Prostate gland (tissue), 2 donors: ENCODE data around the gene CTXND1. TPM values are rescaled to one million over a fixed set of nuclear protein-coding genes. Genes with fewer than 3 reads are reported as not detected.
A peak's percentile ranks its signal among the peaks of the same experiment; 100 is the strongest.

Experiments used
- DNase-seq: peaks from one replicate; pipeline ENCODE4 v3.0.0-alpha.2; 2019; ENCODE audit warnings: low spot score
- H3K27ac ChIP-seq, 2 donors: fragments of 200-600 bp; sonication (generic); 2 replicates each; pipeline ENCODE4 v1.5.1; 2017 to 2019
- H3K27me3 ChIP-seq: fragments of 200-600 bp; sonication (generic); replicated peaks from 2 replicates; pipeline ENCODE4 v1.5.1; 2019; ENCODE audit not compliant: insufficient read depth
- H3K36me3 ChIP-seq, 2 donors: fragments of 200-600 bp; sonication (generic); 1 replicate in 1 of 2; 2 replicates in 1 of 2; pipeline versions ENCODE4 v1.5.1 to v1.8.1; 2017 to 2019
- H3K4me1 ChIP-seq: fragments of 200-600 bp; sonication (generic); replicated peaks from 2 replicates; pipeline ENCODE4 v1.5.1; 2019
- H3K4me3 ChIP-seq, 2 donors: fragments of 200-600 bp; sonication (generic); 2 replicates each; pipeline ENCODE4 v1.5.1; 2017 to 2019
- H3K9me3 ChIP-seq: fragments of 200-600 bp; sonication (generic); 2 replicates; pipeline ENCODE4 v1.5.1; 2017
- POLR2A ChIP-seq: fragments of 450-650 bp; IDR thresholded peaks from one replicate; pipeline ENCODE4 v1.6.1; 2016; ENCODE audit warnings: antibody characterized with exemption, mild to moderate bottlenecking
- POLR2AphosphoS5 ChIP-seq: sonication (generic); formaldehyde crosslinking; IDR thresholded peaks from one replicate; pipeline ENCODE4 v1.6.1; 2017; ENCODE audit warnings: antibody characterized with exemption
- WGBS: methylation state at CpG from one replicate; pipeline ENCODE4 v1.1.5; 2018; 5-methylcytosine and 5-hydroxymethylcytosine counted together
- intact Hi-C: fragments of 100-400 bp; cut with DNase I; formaldehyde crosslinking; loops from one replicate; pipeline ENCODE4 v1.14.2; 2022
- total RNA-seq, 2 donors: library from RNA; depleted of rRNA; stranded (reverse); fragments of >200 nt; gene quantifications; one replicate each; pipeline ENCODE4 v1.1.0, GENCODE V29; 2016
- TF ChIP-seq, protein P1 (sequence below), 4 experiments: fragments of 200-600 bp in 2 of 4; fragments of 450-650 bp in 2 of 4; sonication (generic) in 2 of 4; IDR thresholded peaks; 1 replicate in 3 of 4; 2 replicates in 1 of 4; pipeline ENCODE4 v1.5.1; 2016 to 2019; ENCODE audit warnings: antibody characterized with exemption in 4 of 4, mild to moderate bottlenecking in 2 of 4, moderate library complexity in 2 of 4

CTXND1 gene
- total RNA-seq, 2 donors from 2014 or later = 0.96 TPM; not detected in 1

DNA sequence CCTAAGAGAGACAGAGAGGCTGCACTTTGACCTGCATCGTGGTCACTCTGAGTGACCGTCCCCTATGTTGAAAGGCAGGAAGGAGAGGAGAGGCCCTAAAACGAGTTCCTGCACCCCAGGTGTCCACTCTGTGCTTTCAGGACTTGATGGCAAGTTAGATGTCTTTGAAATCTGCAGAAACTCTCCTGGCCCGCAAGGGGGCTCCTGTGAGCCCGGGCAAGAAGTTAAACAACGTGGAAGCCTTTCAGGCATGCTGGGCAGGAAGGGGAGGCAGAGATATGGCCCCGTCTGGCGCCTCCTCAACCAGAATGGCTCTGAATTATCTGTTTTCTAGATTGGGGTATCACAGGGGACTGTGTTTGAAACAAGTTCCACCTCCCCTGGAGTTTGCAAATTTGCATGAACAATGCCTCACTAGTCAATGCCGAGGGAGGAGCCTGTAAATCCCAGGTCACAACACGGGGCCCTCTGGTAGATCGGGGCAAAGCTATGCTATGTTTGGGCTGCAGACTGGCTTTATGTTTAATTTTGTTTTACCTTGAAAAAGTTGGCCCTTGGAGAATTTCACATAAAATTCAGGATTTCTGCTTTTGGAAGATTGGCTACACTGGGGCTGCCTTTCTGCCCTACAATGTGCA lies 9.8 kb downstream of the CTXND1 start:
- no peaks in the 10 kb centered on the region for H3K9me3 ChIP-seq
- no peaks in the 10 kb centered on the region for H3K36me3 ChIP-seq
- no peaks in the 10 kb centered on the region for H3K27me3 ChIP-seq
- no peak overlapping the region for H3K27ac ChIP-seq
- intact Hi-C loops = no loop called here
- H3K4me3 ChIP-seq = no peak overlapping the region
- TF ChIP-seq, protein P1, sequence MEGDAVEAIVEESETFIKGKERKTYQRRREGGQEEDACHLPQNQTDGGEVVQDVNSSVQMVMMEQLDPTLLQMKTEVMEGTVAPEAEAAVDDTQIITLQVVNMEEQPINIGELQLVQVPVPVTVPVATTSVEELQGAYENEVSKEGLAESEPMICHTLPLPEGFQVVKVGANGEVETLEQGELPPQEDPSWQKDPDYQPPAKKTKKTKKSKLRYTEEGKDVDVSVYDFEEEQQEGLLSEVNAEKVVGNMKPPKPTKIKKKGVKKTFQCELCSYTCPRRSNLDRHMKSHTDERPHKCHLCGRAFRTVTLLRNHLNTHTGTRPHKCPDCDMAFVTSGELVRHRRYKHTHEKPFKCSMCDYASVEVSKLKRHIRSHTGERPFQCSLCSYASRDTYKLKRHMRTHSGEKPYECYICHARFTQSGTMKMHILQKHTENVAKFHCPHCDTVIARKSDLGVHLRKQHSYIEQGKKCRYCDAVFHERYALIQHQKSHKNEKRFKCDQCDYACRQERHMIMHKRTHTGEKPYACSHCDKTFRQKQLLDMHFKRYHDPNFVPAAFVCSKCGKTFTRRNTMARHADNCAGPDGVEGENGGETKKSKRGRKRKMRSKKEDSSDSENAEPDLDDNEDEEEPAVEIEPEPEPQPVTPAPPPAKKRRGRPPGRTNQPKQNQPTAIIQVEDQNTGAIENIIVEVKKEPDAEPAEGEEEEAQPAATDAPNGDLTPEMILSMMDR (IDR thresholded peaks at IDR 0.05) = peak in 2 of 4 experiments; percentile 17 to 20
- TF ChIP-seq POLR2AphosphoS5 = no peak
- no peaks in the 10 kb centered on the region for H3K4me1 ChIP-seq
- DNase-seq = no peak
- 45% methylated on average over 11 of the region's 11 CpGs for WGBS

DNA sequence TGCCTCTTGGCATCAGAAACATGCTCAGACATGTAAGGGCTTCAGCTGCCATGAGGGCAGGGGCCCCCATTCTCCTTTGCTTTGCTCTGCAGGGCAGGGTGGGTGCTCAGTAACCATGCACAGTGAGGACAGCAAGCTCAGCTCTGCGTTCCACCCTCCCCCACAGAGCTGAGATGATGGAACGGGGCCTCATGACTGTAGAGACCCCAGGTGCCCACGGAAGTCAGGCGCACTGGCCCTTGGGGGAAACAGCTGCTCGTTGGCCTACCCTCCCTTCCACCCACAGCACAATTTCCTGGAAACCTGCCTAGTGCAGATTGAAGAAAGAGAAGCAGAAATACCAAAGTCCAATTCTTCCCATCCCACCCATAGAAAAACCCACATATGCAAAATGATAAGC lies 10.5 kb downstream of the CTXND1 start:
- no peak overlapping the region for H3K4me3 ChIP-seq
- intact Hi-C loops = no loop called here
- no peak for TF ChIP-seq POLR2A
- H3K4me1 ChIP-seq = no peaks in the 10 kb centered on the region
- H3K27me3 ChIP-seq = no peaks in the 10 kb centered on the region
- no peak overlapping the region for H3K27ac ChIP-seq
- WGBS = 65% methylated on average over 5 of the region's 5 CpGs
- DNase-seq = no peak
- H3K36me3 ChIP-seq = no peaks in the 10 kb centered on the region
- no peaks in the 10 kb centered on the region for H3K9me3 ChIP-seq

DNA sequence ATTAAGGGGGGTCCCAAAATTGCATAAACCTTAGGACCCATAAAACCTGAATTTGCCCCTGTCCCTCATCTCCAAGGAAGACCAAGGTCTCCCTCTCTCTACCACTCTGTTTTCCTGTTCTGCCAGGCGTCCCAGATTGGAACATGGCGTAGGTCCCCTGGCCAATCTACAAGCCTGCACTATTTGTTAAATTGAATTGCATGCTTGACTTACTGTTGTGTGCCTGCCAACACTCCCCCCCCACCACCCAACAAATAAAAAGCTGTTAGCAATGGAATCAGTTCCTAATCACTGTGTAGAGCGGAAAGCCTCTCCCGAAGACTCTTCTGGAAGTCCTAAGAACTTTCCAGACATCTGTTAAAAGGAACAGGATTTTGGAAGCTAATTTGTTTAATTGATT lies 11.7 kb downstream of the CTXND1 start:
- Histone ChIP-seq H3K4me1 (no peaks in the 10 kb centered on the region), H3K27ac (no peak overlapping the region), H3K27me3 (no peaks in the 10 kb centered on the region), H3K4me3 (no peak overlapping the region), H3K9me3 (no peaks in the 10 kb centered on the region), H3K36me3 (no peaks in the 10 kb centered on the region)
- TF ChIP-seq POLR2AphosphoS5 = no peak
- no peak for TF ChIP-seq POLR2A
- TF ChIP-seq, protein P1 (IDR thresholded peaks at IDR 0.05) = no peak
- no peak for DNase-seq
- WGBS = 36% methylated on average over 4 of the region's 4 CpGs
- intact Hi-C loops = no loop called here

GRCh38 chr15:80234883-80235282 lies 17.1 kb downstream of the CTXND1 start:
- no peak for TF ChIP-seq POLR2AphosphoS5
- no peak for TF ChIP-seq POLR2A
- TF ChIP-seq, protein P1 (IDR thresholded peaks at IDR 0.05) = peak in 1 of 4 experiments; percentile 19
- DNase-seq = no peak
- WGBS = 71% methylated on average over 4 of the region's 4 CpGs
- intact Hi-C loops = no loop called here
- H3K27ac ChIP-seq = no peak overlapping the region
- H3K9me3 ChIP-seq = no peaks in the 10 kb centered on the region
- no peaks in the 10 kb centered on the region for H3K27me3 ChIP-seq
- H3K4me1 ChIP-seq = no peaks in the 10 kb centered on the region
- H3K4me3 ChIP-seq = no peak overlapping the region
- H3K36me3 ChIP-seq = no peaks in the 10 kb centered on the region

DNA sequence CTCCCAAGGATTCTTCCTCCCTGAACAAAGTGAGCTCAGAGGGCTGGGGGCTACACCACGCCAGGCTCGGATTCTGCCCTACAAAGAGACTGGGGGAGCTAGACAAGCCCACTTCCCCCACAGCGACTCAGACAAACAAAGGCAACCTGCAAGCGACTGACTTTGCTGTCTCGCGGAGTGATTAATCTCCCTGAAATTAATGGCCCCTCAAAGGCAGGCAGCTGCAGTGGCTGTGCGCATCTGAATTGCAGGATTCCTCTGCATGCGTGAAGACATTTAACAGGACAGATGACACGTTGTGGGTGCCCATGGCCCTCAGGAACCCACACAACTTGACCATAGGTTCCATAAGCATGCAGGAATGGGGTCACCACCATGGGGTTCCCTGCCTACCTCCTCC lies 18.4 kb downstream of the CTXND1 start:
- WGBS = 29% methylated on average over 9 of the region's 9 CpGs
- Histone ChIP-seq H3K27me3 (no peaks in the 10 kb centered on the region), H3K4me1 (no peaks in the 10 kb centered on the region), H3K36me3 (no peaks in the 10 kb centered on the region), H3K9me3 (no peaks in the 10 kb centered on the region), H3K4me3 (no peak overlapping the region), H3K27ac (no peak overlapping the region)
- TF ChIP-seq, protein P1 (IDR thresholded peaks at IDR 0.05) = no peak
- TF ChIP-seq POLR2AphosphoS5 (no peak), POLR2A (no peak)
- no peak for DNase-seq
- intact Hi-C loops = no loop called here
